ENCODE data around the gene THBS1. TPM values are rescaled to one million over a fixed set of nuclear protein-coding genes. Genes with fewer than 3 reads are reported as not detected.

Gene THBS1
- total RNA-seq, 2 donors from 2014 or later, result 13.0 to 99.9 TPM

GRCh38 chr15:39610665-39611064 lies 29.8 kb downstream of the THBS1 start:
- H3K9me3 ChIP-seq (ENCODE audit: control insufficient read depth, low read length, poor library complexity, severe bottlenecking), result peaks cover 9% of the 10 kb centered on the region
- Mint-ChIP-seq H3K27me3 (no peaks in the 10 kb centered on the region), H3K4me3 (no peak overlapping the region), H3K36me3 (ENCODE audit: low read depth) (no peaks in the 10 kb centered on the region), H3K4me1 (no peaks in the 10 kb centered on the region), H3K27ac (no peak overlapping the region)
- ATAC-seq (no peak), DNase-seq (no peak)

GRCh38 chr15:39613271-39613670 lies 32.4 kb downstream of the THBS1 start:
- H3K4me3 Mint-ChIP-seq, result no peak overlapping the region
- H3K4me1 Mint-ChIP-seq, result no peaks in the 10 kb centered on the region
- H3K36me3 Mint-ChIP-seq (ENCODE audit: low read depth), result no peaks in the 10 kb centered on the region
- no peaks in the 10 kb centered on the region for H3K27me3 Mint-ChIP-seq
- H3K9me3 ChIP-seq (ENCODE audit: control insufficient read depth, low read length, poor library complexity, severe bottlenecking), result peaks cover 9% of the 10 kb centered on the region
- ATAC-seq, result no peak
- DNase-seq, result no peak
- H3K27ac Mint-ChIP-seq, result no peak overlapping the region

- no peaks in the 10 kb centered on the region for H3K27me3 Mint-ChIP-seq
- ATAC-seq, result no peak
- peaks cover 9% of the 10 kb centered on the region for H3K9me3 ChIP-seq (ENCODE audit: control insufficient read depth, low read length, poor library complexity, severe bottlenecking)
- H3K4me1 Mint-ChIP-seq, result no peaks in the 10 kb centered on the region
- no peak overlapping the region for H3K27ac Mint-ChIP-seq
- DNase-seq, result no peak
- no peak overlapping the region for H3K4me3 Mint-ChIP-seq
- H3K36me3 Mint-ChIP-seq (ENCODE audit: low read depth), result no peaks in the 10 kb centered on the region
Measured at GRCh38 chr15:39613861-39614260, 33.0 kb downstream of the THBS1 start.

DNA sequence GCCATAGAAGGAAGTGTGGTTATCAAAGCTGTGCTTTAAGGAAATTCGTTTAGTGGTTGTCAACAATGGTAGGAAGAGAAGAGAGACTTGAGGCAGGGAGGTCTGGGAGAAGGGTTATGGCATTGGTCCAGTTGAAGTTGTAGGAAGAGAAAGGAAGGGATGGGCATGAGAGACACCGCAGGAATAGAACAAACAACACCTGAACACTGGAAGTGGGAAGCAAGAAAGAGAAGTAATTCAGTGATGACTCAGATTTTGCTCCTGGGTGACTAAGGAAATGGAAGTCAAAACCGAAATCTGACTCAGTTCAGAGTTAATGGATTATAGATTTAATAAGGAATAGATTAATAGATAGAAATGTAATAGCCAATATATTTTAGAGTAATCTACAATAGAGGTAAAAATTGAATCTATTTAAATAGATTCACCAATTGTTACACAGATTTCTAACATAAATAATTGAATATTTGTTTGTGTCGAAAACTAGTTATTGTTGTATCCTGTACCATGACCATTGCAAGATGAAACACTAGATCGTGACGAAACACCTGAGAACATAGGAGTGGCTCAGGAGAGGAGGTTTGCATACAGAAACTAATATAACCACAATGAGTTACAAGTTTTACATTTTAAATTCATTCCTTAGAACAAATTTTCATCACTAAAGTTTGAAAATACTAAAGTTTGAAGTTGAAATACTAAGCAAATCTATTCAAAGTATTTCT lies 36.0 kb downstream of the THBS1 start:
- Mint-ChIP-seq H3K27me3 (no peaks in the 10 kb centered on the region), H3K27ac (no peak overlapping the region), H3K36me3 (ENCODE audit: low read depth) (no peaks in the 10 kb centered on the region), H3K4me3 (no peak overlapping the region), H3K4me1 (no peaks in the 10 kb centered on the region)
- H3K9me3 ChIP-seq (ENCODE audit: control insufficient read depth, low read length, poor library complexity, severe bottlenecking), result peaks cover 2% of the 10 kb centered on the region
- no peak for DNase-seq
- no peak for ATAC-seq

GRCh38 chr15:39618063-39618823 lies 37.4 kb downstream of the THBS1 start:
- H3K4me1 Mint-ChIP-seq, result peaks cover 11% of the 10 kb centered on the region
- H3K27ac Mint-ChIP-seq, result no peak overlapping the region
- ATAC-seq, result no peak

DNA sequence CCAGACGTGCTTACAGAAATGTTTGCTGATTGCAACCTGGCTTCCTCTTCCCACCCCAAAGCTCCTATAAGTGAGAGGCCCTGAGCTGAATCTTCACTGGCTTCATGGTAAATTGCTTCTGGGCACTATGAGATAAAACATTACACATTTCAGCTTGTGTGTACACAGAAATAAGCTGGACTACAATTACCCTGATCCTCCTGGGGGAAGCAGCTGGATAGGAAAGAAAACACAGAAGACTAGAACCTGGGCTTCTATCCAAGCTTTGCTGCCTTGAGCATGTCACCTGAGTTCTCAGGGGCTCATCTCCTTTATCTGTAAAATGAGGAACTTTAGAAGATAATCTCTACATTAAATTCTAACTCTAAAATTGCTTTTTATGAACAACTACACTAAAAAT lies 40.3 kb downstream of the THBS1 start:
- peaks cover 3% of the 10 kb centered on the region for H3K36me3 Mint-ChIP-seq (ENCODE audit: low read depth)
- ATAC-seq, result no peak
- H3K9me3 ChIP-seq (ENCODE audit: control insufficient read depth, low read length, poor library complexity, severe bottlenecking), result no peaks in the 10 kb centered on the region
- H3K4me1 Mint-ChIP-seq, result peaks cover 32% of the 10 kb centered on the region
- no peak for DNase-seq
- no peaks in the 10 kb centered on the region for H3K27me3 Mint-ChIP-seq
- peak overlapping the region; percentile 97 for H3K27ac Mint-ChIP-seq
- H3K4me3 Mint-ChIP-seq, result no peak overlapping the region

More at GRCh38 chr15:39618063-39618823, 37.4 kb downstream of the THBS1 start:
- DNase-seq, result no peak
- no peaks in the 10 kb centered on the region for H3K27me3 Mint-ChIP-seq
- H3K4me3 Mint-ChIP-seq, result no peak overlapping the region
- H3K9me3 ChIP-seq (ENCODE audit: control insufficient read depth, low read length, poor library complexity, severe bottlenecking), result no peaks in the 10 kb centered on the region
- no peaks in the 10 kb centered on the region for H3K36me3 Mint-ChIP-seq (ENCODE audit: low read depth)

- DNase-seq, result no peak
- Mint-ChIP-seq H3K4me1 (peaks cover 37% of the 10 kb centered on the region), H3K4me3 (peak overlapping the region; percentile 4), H3K36me3 (ENCODE audit: low read depth) (peaks cover 3% of the 10 kb centered on the region), H3K27ac (peak overlapping the region; percentile 97), H3K27me3 (no peaks in the 10 kb centered on the region)
- no peak for ATAC-seq
- H3K9me3 ChIP-seq (ENCODE audit: control insufficient read depth, low read length, poor library complexity, severe bottlenecking), result no peaks in the 10 kb centered on the region
Measured at GRCh38 chr15:39621976-39622375, 41.1 kb downstream of the THBS1 start.

GRCh38 chr15:39622660-39623516 lies 42.0 kb downstream of the THBS1 start:
- DNase-seq (no peak), ATAC-seq (no peak)
- peak overlapping the region; percentile 97 for H3K27ac Mint-ChIP-seq
- peaks cover 45% of the 10 kb centered on the region for H3K4me1 Mint-ChIP-seq
- no peaks in the 10 kb centered on the region for H3K9me3 ChIP-seq (ENCODE audit: control insufficient read depth, low read length, poor library complexity, severe bottlenecking)
- H3K4me3 Mint-ChIP-seq, result peak overlapping the region; percentile 15
- no peaks in the 10 kb centered on the region for H3K27me3 Mint-ChIP-seq
- H3K36me3 Mint-ChIP-seq (ENCODE audit: low read depth), result peaks cover 3% of the 10 kb centered on the region

DNA sequence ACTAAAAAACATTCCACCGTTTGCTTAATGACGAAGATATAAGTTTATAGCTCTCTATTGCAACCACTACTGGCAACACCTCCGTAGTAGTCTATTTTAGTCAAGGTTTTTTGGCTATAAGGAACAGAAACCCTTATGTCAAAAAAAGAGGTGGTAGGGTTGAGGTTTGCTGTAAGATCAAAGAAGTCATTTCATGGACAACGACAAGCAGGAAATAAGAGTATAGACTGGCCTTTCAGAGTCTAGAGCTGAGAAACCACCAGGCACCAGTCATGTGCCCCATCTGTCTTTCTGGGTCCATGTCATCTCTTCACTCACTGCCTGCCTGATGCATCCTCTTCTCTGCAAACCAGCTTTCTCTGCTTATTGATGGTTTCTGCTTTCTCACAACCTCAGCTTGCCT lies 42.7 kb downstream of the THBS1 start:
- Mint-ChIP-seq H3K4me3 (no peak overlapping the region), H3K27ac (peak overlapping the region; percentile 97), H3K4me1 (peaks cover 48% of the 10 kb centered on the region), H3K36me3 (ENCODE audit: low read depth) (peaks cover 3% of the 10 kb centered on the region), H3K27me3 (no peaks in the 10 kb centered on the region)
- no peaks in the 10 kb centered on the region for H3K9me3 ChIP-seq (ENCODE audit: control insufficient read depth, low read length, poor library complexity, severe bottlenecking)
- ATAC-seq (peak; percentile 65), DNase-seq (peak in 2 of 3 donors; percentile 30 to 41)

- no peaks in the 10 kb centered on the region for H3K27me3 Mint-ChIP-seq
- peak overlapping the region; percentile 82 for H3K4me3 Mint-ChIP-seq
- ATAC-seq (peak; percentile 76), DNase-seq (peak; percentile 44 to 73 (median 66))
- H3K4me1 Mint-ChIP-seq, result peaks cover 60% of the 10 kb centered on the region
- H3K27ac Mint-ChIP-seq, result peak overlapping the region; percentile 97
- peaks cover 3% of the 10 kb centered on the region for H3K36me3 Mint-ChIP-seq (ENCODE audit: low read depth)
- H3K9me3 ChIP-seq (ENCODE audit: control insufficient read depth, low read length, poor library complexity, severe bottlenecking), result no peaks in the 10 kb centered on the region
Measured at GRCh38 chr15:39624806-39625205, 43.9 kb downstream of the THBS1 start.

GRCh38 chr15:39625451-39625850 lies 44.6 kb downstream of the THBS1 start:
- H3K27ac Mint-ChIP-seq, result peak overlapping the region; percentile 97
- no peaks in the 10 kb centered on the region for H3K9me3 ChIP-seq (ENCODE audit: control insufficient read depth, low read length, poor library complexity, severe bottlenecking)
- ATAC-seq, result no peak
- H3K4me3 Mint-ChIP-seq, result peak overlapping the region; percentile 82
- H3K36me3 Mint-ChIP-seq (ENCODE audit: low read depth), result peaks cover 3% of the 10 kb centered on the region
- H3K4me1 Mint-ChIP-seq, result peaks cover 65% of the 10 kb centered on the region
- no peak for DNase-seq
- no peaks in the 10 kb centered on the region for H3K27me3 Mint-ChIP-seq

DNA sequence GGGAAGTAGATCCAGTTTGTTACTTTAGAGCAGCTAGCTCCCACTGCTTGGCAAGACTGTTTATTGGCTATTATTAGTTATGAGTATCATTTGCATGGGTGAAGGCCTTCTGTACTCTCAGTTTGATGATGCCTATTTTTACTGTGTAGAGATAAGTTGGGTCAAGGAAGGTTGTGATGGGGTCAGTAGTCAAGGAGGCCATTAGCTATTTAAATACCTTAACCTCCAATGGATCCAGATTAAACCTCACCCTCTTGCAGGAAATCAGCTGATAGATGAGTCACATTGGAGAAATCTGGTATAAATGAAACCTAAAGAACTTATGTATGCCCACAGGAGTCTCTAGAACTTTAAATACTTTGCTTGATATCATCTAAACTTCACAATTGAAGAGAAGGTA lies 45.0 kb downstream of the THBS1 start:
- peaks cover 68% of the 10 kb centered on the region for H3K4me1 Mint-ChIP-seq
- H3K9me3 ChIP-seq (ENCODE audit: control insufficient read depth, low read length, poor library complexity, severe bottlenecking), result no peaks in the 10 kb centered on the region
- H3K27me3 Mint-ChIP-seq, result no peaks in the 10 kb centered on the region
- DNase-seq, result no peak
- peaks cover 3% of the 10 kb centered on the region for H3K36me3 Mint-ChIP-seq (ENCODE audit: low read depth)
- H3K4me3 Mint-ChIP-seq, result peak overlapping the region; percentile 82
- peak overlapping the region; percentile 97 for H3K27ac Mint-ChIP-seq
- ATAC-seq, result no peak

Measured in T-helper 17 cell (primary cell).